Loucy (cell line): Measurements from ENCODE around the gene TUBA4A.

Experiments used
- H2AFZ ChIP-seq: fragments of 200-600 bp; sonication (generic); 2 replicates; pipeline ENCODE4 v1.6.0; 2016; ENCODE audit warnings: antibody characterized with exemption, mild to moderate bottlenecking, low read length, moderate library complexity
- H3F3A ChIP-seq: fragments of 200-600 bp; 2 replicates; pipeline ENCODE4 v1.6.0; 2016; ENCODE audit warnings: antibody characterized with exemption, low read depth, mild to moderate bottlenecking
- H3K27me3 ChIP-seq: fragments of 200-600 bp; sonication (generic); 2 replicates; pipeline ENCODE4 v1.6.1; 2014; ENCODE audit warnings: low read length, mild to moderate bottlenecking; ENCODE audit not compliant: insufficient read depth, poor library complexity, severe bottlenecking
- H3K36me3 ChIP-seq: fragments of 200-600 bp; sonication (generic); 2 replicates; pipeline ENCODE4 v1.6.1; 2016; ENCODE audit warnings: low read length; ENCODE audit not compliant: insufficient read depth
- H3K4me1 ChIP-seq: fragments of 200-600 bp; sonication (generic); 2 replicates; pipeline ENCODE4 v1.5.1; 2014; ENCODE audit warnings: low read length, mild to moderate bottlenecking; ENCODE audit not compliant: insufficient read depth, poor library complexity, severe bottlenecking
- H3K4me2 ChIP-seq: fragments of 200-600 bp; sonication (generic); 2 replicates; pipeline ENCODE4 v1.6.0; 2014; ENCODE audit warnings: antibody characterized with exemption, low read length, low read depth, mild to moderate bottlenecking; ENCODE audit not compliant: poor library complexity, severe bottlenecking
- H3K4me3 ChIP-seq: fragments of 200-600 bp; sonication (generic); 2 replicates; pipeline ENCODE4 v1.5.1; 2014; ENCODE audit warnings: low read length, mild to moderate bottlenecking, mixed read lengths; ENCODE audit not compliant: poor library complexity, severe bottlenecking
- H3K79me2 ChIP-seq: fragments of 200-600 bp; sonication (generic); 2 replicates; pipeline ENCODE4 v1.6.1; 2014; ENCODE audit warnings: low read length; ENCODE audit not compliant: insufficient read depth
- H3K9ac ChIP-seq: fragments of 200-600 bp; sonication (generic); 2 replicates; pipeline ENCODE4 v1.6.0; 2014; ENCODE audit warnings: mild to moderate bottlenecking, low read depth, low read length, moderate library complexity; ENCODE audit not compliant: poor library complexity, severe bottlenecking
- H3K9me2 ChIP-seq: fragments of 200-600 bp; sonication (generic); replicated peaks from 2 replicates; pipeline ENCODE4 v1.6.1; 2016; ENCODE audit warnings: low read depth, low read length, mixed read lengths
- H3K9me3 ChIP-seq: fragments of 200-600 bp; sonication (generic); 2 replicates; pipeline ENCODE4 v1.6.1; 2014; ENCODE audit warnings: mild to moderate bottlenecking, antibody characterized with exemption, low read length, low read depth; ENCODE audit not compliant: insufficient read depth
- H4K20me1 ChIP-seq: fragments of 200-600 bp; sonication (generic); 2 replicates; pipeline ENCODE4 v1.6.0; 2014; ENCODE audit warnings: antibody characterized with exemption, low read length, mild to moderate bottlenecking; ENCODE audit not compliant: insufficient read depth, poor library complexity, severe bottlenecking
- CTCF ChIP-seq: fragments of 200-600 bp; sonication (generic); conservative IDR thresholded peaks from 2 replicates; pipeline ENCODE4 v1.5.1; 2014; ENCODE audit warnings: mild to moderate bottlenecking, antibody characterized with exemption, low read length
- EZH2phosphoT487 ChIP-seq: fragments of 200-600 bp; IDR thresholded peaks from 2 replicates; pipeline ENCODE4 v1.6.1; 2018; ENCODE audit warnings: antibody characterized with exemption, mild to moderate bottlenecking, moderate library complexity, borderline replicate concordance

TUBA4A gene

GRCh38 chr2:219253753-219254589 lies at the start of gene TUBA4A:
Gene TUBA4A (minus strand): TSS chr2:219253918. CDS start chr2:219253858, 60 bp downstream.
- no peaks in the 10 kb centered on the region for H3K36me3 ChIP-seq
- H3K27me3 ChIP-seq, result peaks cover 45% of the 10 kb centered on the region
- H3K9me2 ChIP-seq, result no peaks in the 10 kb centered on the region
- no peaks in the 10 kb centered on the region for H3K79me2 ChIP-seq
- peak within 1 kb of the TSS; percentile 42 for H2AFZ ChIP-seq
- no peaks in the 10 kb centered on the region for H3F3A ChIP-seq
- peak within 1 kb of the TSS; percentile 47 for H3K9ac ChIP-seq
- H3K4me2 ChIP-seq, result peak within 1 kb of the TSS; percentile 85
- TF ChIP-seq CTCF (no peak), EZH2phosphoT487 (no peak)
- no peaks in the 10 kb centered on the region for H3K9me3 ChIP-seq
- peak within 1 kb of the TSS; percentile 73 for H3K4me3 ChIP-seq
- H4K20me1 ChIP-seq, result peaks cover 2% of the 10 kb centered on the region
- peaks cover 41% of the 10 kb centered on the region for H3K4me1 ChIP-seq

- Histone ChIP-seq H3K9ac (no peak overlapping the region), H3K9me2 (no peaks in the 10 kb centered on the region), H3K27me3 (peaks cover 12% of the 10 kb centered on the region), H3K4me2 (no peak overlapping the region), H3F3A (no peaks in the 10 kb centered on the region), H4K20me1 (no peaks in the 10 kb centered on the region), H3K79me2 (no peaks in the 10 kb centered on the region), H3K4me1 (no peaks in the 10 kb centered on the region), H3K36me3 (no peaks in the 10 kb centered on the region), H3K9me3 (no peaks in the 10 kb centered on the region), H2AFZ (no peak overlapping the region), H3K4me3 (no peak overlapping the region)
- TF ChIP-seq CTCF (no peak), EZH2phosphoT487 (no peak)
These were observed 48.8 kb upstream of the TUBA4A start for GRCh38 chr2:219302412-219302968.

- H3K9me2 ChIP-seq, result no peaks in the 10 kb centered on the region
- no peaks in the 10 kb centered on the region for H3K79me2 ChIP-seq
- TF ChIP-seq EZH2phosphoT487 (no peak), CTCF (no peak)
- H3K27me3 ChIP-seq, result peaks cover 12% of the 10 kb centered on the region
- H3K4me1 ChIP-seq, result peaks cover 3% of the 10 kb centered on the region
- no peaks in the 10 kb centered on the region for H3K9me3 ChIP-seq
- H3K4me2 ChIP-seq, result no peak overlapping the region
- no peaks in the 10 kb centered on the region for H3F3A ChIP-seq
- no peak overlapping the region for H3K9ac ChIP-seq
- H2AFZ ChIP-seq, result no peak overlapping the region
- no peaks in the 10 kb centered on the region for H3K36me3 ChIP-seq
- H4K20me1 ChIP-seq, result no peaks in the 10 kb centered on the region
- no peak overlapping the region for H3K4me3 ChIP-seq
These were observed 46.3 kb upstream of the TUBA4A start for GRCh38 chr2:219300022-219300421.
